GM23248 (cell line): ENCODE data around the gene RUNX1.

Source experiments
- EZH2 ChIP-seq: fragments of 200-600 bp; sonication (generic); IDR thresholded peaks from 2 replicates; pipeline ENCODE4 v1.6.1; 2018; ENCODE audit warnings: antibody characterized with exemption, mild to moderate bottlenecking; ENCODE audit not compliant: insufficient read depth, poor library complexity, severe bottlenecking
- EZH2phosphoT487 ChIP-seq: fragments of 200-600 bp; sonication (generic); IDR thresholded peaks from 2 replicates; pipeline ENCODE4 v1.6.1; 2018; ENCODE audit warnings: antibody characterized with exemption, moderate library complexity, mild to moderate bottlenecking, low read depth; ENCODE audit not compliant: insufficient read depth

GRCh38 chr21:34800797-34801518, 248.1 kb downstream of the RUNX1 start:
- no peak for TF ChIP-seq EZH2
- TF ChIP-seq EZH2phosphoT487: no peak
